ENCODE results near the gene FOSL2.

FOSL2 gene

GRCh38 chr2:28413899-28414295 is 21.2 kb downstream of the FOSL2 start:
- no peak for DNase-seq

GRCh38 chr2:28414583-28414982 is 21.9 kb downstream of the FOSL2 start:
- DNase-seq: no peak

- no peak for DNase-seq
These were observed 22.4 kb downstream of the FOSL2 start for GRCh38 chr2:28415010-28415409.

- DNase-seq: no peak
These were observed 23.1 kb downstream of the FOSL2 start for GRCh38 chr2:28415715-28416114.

- no peak for DNase-seq
These were observed 26.3 kb downstream of the FOSL2 start for GRCh38 chr2:28419003-28419402.

- no peak for DNase-seq
These were observed 27.0 kb downstream of the FOSL2 start for GRCh38 chr2:28419443-28420270.

- DNase-seq: no peak
These were observed 28.1 kb downstream of the FOSL2 start for GRCh38 chr2:28420722-28421121.

GRCh38 chr2:28422908-28423741 is 30.5 kb downstream of the FOSL2 start:
- DNase-seq: no peak

GRCh38 chr2:28423856-28424605 is 31.4 kb downstream of the FOSL2 start:
- DNase-seq: no peak

- no peak for DNase-seq
These were observed 32.3 kb downstream of the FOSL2 start for GRCh38 chr2:28424799-28425463.

GRCh38 chr2:28425464-28425835 is 32.8 kb downstream of the FOSL2 start:
- no peak for DNase-seq

GRCh38 chr2:28427741-28428415 is 35.2 kb downstream of the FOSL2 start:
- DNase-seq: no peak

GRCh38 chr2:28428486-28428885 is 35.8 kb downstream of the FOSL2 start:
- DNase-seq: no peak

GRCh38 chr2:28429636-28430376 is 37.1 kb downstream of the FOSL2 start:
- DNase-seq: no peak

GRCh38 chr2:28430377-28430765 is 37.7 kb downstream of the FOSL2 start:
- DNase-seq: no peak

- DNase-seq: no peak
These were observed 38.2 kb downstream of the FOSL2 start for GRCh38 chr2:28430788-28431418.

GRCh38 chr2:28431741-28432140 is 39.1 kb downstream of the FOSL2 start:
- DNase-seq: no peak

- no peak for DNase-seq
These were observed 39.7 kb downstream of the FOSL2 start for GRCh38 chr2:28432362-28432761.

- no peak for DNase-seq
These were observed 40.6 kb downstream of the FOSL2 start for GRCh38 chr2:28433215-28433614.

- no peak for DNase-seq
These were observed 41.4 kb downstream of the FOSL2 start for GRCh38 chr2:28433935-28434599.

Measured in cerebellar nuclear complex (tissue), 1 donor.